NCI-H82 treated with DMSO at 0.1 percent for 48 hours (cell line): Measurements from ENCODE around the gene KCNK4.

Experiments used
- DNase-seq: peaks from one replicate; lab custom pipeline; 2025; ENCODE audit not compliant: unreplicated experiment; lab: John Stamatoyannopoulos, UW

The KCNK4 gene

DNA sequence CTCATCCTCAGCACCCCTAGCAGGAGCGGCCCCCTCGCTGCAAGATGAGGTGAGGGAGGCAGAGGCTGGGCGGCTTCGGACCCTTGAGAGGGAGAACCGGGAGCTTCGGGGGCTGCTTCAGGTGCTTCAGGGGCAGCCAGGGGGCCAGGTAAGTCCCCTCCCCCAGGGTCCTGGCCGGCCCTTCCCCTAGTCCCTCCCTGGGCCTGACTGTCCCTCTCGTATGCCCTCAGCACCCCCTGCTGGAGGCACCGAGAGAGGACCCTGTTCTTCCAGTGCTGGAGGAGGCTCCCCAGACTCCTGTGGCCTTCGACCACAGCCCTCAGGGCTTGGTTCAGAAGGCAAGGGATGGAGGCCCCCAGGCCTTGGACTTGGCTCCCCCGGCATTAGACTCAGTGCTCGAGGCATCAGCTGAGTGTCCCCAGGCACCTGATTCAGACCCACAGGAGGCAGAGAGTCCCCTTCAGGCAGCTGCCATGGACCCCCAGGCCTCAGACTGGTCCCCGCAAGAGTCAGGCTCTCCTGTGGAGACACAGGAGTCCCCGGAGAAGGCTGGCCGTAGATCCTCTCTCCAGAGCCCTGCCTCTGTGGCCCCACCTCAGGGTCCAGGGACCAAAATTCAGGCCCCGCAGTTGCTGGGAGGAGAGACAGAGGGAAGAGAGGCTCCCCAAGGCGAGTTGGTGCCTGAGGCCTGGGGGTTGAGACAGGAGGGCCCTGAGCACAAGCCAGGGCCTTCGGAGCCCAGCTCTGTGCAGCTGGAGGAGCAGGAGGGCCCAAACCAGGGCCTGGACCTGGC, 52.9 kb downstream of the KCNK4 start:
- DNase-seq: no peak

DNA sequence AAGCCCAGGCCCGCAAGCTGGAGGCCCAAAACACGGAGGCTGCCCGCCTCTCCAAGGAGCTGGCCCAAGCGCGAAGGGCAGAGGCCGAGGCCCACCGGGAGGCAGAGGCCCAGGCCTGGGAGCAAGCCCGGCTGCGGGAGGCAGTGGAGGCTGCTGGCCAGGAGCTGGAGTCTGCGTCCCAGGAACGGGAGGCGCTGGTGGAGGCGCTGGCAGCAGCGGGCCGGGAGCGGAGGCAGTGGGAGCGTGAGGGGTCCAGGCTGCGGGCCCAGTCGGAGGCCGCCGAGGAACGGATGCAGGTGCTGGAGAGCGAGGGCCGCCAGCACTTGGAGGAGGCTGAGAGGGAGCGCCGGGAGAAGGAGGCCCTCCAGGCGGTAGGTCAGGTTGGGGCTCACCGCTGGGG, 53.7 kb downstream of the KCNK4 start:
- DNase-seq: no peak

DNA sequence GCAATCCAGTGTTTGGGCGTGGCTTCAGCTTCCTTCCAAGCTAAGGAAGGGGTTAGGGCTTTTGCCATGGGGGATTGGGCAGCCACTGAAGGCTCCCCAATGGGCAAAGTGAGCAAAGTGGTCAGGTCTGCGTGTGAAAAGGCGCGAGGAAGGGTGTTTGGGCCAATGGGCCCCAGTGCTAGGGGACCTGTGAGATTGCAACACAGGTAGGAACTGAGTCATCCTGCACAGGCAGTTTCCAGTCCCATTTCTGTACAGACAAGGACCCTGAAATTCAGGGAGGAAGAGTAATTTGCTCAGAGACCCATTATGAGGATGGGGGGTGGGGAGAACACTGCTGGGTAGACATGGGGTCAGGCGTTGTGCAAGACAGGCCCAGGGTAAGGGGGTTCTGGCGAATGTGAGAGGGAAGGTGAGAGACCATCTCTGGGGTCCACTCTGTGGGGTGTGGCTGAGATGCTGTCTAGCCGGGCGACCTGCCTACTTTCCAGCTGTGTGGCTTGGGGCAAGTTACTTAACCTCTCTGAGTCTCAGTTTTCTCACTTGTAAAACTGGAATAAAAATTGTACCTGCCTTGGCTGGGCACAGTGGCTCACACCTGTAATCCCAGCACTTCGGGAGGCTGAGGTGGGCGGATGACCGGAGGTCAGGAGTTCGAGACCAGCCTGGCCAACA, 56.2 kb downstream of the KCNK4 start:
- no peak for DNase-seq

DNA sequence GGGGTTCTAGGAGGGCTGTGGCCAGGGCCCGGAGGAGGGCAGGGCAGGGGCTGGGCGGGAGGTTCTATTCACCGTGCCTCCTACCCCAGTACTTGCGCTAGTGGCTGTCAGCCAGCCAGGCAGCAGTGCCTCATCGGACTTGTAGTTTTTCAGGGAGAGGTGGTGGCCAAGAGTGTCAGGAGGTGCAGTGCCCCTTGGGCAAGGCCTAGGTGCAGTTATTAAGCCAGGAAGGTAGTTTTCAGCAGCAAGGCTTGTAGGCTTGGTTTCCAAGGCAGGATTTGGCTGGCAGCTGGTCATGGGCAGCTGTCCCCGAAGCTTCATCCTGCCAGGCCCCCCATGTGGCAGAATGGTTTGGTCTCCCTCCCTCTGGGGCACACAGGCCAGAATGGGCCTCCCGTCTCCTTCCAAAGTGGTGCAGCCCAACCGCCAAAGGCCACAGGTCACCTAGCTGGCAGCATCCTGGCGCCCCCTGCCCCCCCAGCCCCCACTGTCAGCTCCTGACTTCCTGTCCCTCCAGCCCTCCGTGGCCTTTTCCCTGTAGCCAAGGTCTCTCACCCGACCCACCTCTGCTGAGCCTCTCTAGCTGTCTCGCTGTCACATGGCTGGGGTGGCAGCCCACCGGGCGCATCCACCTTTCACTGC, 57.4 kb downstream of the KCNK4 start:
- no peak for DNase-seq

DNA sequence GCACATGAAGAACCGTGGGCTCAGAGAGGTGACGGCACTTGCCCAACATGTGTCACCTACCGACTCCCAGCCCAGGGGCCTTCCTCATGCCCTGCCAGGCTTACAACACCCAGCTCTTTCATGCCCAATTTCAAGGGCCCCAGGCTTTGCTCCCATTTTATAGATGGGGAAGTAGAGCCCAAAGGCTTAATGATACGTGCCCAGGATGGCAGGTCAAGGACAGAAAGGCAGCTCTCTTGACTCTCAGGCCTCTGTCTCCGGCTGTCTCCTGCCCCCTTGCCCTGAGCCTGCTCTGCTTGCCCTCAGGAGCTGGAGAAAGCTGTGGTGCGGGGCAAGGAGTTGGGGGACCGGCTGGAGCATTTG, 57.9 kb downstream of the KCNK4 start:
- no peak for DNase-seq

DNA sequence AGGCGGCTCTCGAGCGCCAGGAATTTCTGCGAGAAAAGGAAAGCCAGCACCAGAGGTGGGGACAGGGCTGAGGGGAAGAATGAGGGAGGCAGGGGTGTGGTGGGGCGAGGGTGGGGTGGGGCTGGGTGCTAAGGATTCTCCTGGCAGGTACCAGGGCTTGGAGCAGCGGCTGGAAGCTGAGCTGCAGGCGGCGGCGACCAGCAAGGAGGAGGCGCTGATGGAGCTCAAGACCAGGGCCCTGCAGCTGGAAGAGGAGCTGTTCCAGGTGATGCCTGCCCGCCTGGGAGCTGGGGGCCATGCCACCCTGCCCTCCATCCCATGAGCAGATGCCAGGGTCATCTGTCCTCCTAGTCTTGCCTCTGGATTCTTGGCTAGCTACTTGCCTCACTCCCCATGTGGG, 58.3 kb downstream of the KCNK4 start:
- no peak for DNase-seq
